22Rv1 (cell line): ENCODE measurements around the gene SCAPER.

Experiments
- ZFX ChIP-seq: fragments of 450-650 bp; IDR thresholded peaks from 2 replicates; pipeline ENCODE4 v1.6.1; 2017; ENCODE audit warnings: antibody characterized with exemption, borderline replicate concordance
- TF ChIP-seq, protein P1 (sequence below): fragments of 450-650 bp; IDR thresholded peaks from 2 replicates; pipeline ENCODE4 v1.5.1; 2017; ENCODE audit warnings: mild to moderate bottlenecking

DNA sequence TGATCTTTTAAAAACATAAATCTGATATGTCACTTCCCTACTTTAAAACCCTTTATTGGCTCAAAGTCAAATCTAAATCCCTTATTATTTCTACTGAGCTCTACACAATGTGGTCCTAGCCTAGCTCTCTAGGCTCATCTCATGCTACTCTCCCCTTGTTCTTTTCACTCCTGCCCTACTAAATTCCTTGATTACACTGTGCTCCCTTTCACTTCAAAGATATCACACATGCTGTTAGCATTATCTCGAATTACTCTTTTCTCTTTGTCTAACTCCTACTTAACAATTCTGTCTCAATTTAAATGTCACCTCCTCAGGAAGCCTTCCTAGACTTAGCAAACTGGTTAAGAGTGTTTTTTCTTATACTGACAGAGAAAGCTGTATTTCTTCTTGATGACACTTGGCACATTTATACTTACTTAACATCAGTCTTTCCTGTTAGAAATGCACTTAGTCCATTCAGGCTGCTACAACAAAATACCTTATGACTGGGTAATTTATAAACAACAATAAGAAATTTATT is 102.0 kb downstream of the SCAPER start:
- TF ChIP-seq, protein P1, sequence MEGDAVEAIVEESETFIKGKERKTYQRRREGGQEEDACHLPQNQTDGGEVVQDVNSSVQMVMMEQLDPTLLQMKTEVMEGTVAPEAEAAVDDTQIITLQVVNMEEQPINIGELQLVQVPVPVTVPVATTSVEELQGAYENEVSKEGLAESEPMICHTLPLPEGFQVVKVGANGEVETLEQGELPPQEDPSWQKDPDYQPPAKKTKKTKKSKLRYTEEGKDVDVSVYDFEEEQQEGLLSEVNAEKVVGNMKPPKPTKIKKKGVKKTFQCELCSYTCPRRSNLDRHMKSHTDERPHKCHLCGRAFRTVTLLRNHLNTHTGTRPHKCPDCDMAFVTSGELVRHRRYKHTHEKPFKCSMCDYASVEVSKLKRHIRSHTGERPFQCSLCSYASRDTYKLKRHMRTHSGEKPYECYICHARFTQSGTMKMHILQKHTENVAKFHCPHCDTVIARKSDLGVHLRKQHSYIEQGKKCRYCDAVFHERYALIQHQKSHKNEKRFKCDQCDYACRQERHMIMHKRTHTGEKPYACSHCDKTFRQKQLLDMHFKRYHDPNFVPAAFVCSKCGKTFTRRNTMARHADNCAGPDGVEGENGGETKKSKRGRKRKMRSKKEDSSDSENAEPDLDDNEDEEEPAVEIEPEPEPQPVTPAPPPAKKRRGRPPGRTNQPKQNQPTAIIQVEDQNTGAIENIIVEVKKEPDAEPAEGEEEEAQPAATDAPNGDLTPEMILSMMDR: no peak
- TF ChIP-seq ZFX: no peak
